ENCODE data around the gene CD6.

CD6 gene

DNA sequence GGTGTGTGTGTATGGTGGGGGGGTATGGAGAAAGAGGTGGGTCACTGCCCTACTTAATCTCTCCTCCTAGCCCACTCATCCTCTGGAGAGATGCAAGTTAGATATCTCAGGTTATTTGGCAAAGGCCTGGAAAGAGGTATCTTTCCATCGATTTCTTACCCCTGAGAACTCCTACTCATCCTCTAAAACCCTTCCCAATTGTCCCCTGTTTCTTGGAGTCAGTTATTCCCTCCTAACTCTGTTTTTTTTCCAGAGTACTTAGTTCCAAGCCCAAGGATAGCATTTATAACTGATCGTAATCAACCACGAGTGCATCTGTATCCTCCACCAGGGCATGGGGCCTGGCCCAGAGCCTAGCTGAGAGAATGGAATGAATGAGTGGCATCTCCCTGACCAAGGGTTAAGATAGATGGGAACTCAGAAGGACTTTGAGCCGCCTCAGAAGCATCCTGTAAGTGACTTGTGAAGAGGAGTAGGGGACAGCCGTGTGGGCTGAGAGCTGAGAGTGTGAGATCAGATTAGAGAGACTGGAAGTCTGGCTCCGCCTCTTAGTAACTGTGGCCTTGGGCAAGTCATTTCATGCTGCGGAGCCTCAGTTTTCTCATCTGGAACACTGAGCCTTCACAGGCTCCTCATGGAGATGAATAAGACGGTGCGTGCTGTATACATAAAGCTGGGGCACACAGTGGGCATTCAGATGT lies 16.2 kb downstream of the CD6 start:
- H3K4me3 ChIP-seq (ENCODE audit: low read depth, low read length), result no peak overlapping the region
- TF ChIP-seq, protein P1, sequence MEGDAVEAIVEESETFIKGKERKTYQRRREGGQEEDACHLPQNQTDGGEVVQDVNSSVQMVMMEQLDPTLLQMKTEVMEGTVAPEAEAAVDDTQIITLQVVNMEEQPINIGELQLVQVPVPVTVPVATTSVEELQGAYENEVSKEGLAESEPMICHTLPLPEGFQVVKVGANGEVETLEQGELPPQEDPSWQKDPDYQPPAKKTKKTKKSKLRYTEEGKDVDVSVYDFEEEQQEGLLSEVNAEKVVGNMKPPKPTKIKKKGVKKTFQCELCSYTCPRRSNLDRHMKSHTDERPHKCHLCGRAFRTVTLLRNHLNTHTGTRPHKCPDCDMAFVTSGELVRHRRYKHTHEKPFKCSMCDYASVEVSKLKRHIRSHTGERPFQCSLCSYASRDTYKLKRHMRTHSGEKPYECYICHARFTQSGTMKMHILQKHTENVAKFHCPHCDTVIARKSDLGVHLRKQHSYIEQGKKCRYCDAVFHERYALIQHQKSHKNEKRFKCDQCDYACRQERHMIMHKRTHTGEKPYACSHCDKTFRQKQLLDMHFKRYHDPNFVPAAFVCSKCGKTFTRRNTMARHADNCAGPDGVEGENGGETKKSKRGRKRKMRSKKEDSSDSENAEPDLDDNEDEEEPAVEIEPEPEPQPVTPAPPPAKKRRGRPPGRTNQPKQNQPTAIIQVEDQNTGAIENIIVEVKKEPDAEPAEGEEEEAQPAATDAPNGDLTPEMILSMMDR (IDR thresholded peaks at IDR 0.05; ENCODE audit: low read depth, low read length), result no peak
- no peak for TF ChIP-seq MYC (IDR thresholded peaks at IDR 0.05; ENCODE audit: low read depth, low read length)
- TF ChIP-seq POLR2A (IDR thresholded peaks at IDR 0.05; ENCODE audit: extremely low read depth, insufficient read length), result no peak
- TF ChIP-seq, protein P2, sequence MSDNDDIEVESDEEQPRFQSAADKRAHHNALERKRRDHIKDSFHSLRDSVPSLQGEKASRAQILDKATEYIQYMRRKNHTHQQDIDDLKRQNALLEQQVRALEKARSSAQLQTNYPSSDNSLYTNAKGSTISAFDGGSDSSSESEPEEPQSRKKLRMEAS (IDR thresholded peaks at IDR 0.05; ENCODE audit: low read depth, low read length), result no peak
- no peak for DNase-seq (ENCODE audit: low read depth)

DNA sequence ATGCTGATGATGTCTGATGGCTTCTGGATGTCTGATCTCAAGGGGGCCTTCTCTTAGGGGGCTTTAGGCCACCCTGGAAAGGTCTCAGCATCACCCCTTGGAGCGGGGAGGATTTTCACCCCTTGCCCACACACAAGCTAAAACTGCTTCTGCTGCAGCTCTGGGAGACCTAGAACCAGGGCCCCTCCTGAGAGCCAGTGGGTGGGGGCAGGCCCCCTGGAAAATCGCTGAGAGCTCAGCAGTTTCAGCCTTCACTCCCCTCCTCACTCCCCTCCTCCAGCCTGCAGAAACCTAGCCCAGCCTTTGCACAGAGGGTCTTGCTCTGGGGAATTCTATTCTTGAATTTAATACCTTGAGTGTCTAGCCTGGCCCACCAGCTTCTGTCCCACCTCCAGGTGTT lies 17.2 kb downstream of the CD6 start:
- no peak for DNase-seq (ENCODE audit: low read depth)
- TF ChIP-seq, protein P2 (IDR thresholded peaks at IDR 0.05; ENCODE audit: low read depth, low read length), result no peak
- TF ChIP-seq POLR2A (IDR thresholded peaks at IDR 0.05; ENCODE audit: extremely low read depth, insufficient read length) (no peak), MYC (IDR thresholded peaks at IDR 0.05; ENCODE audit: low read depth, low read length) (no peak)
- TF ChIP-seq, protein P1 (IDR thresholded peaks at IDR 0.05; ENCODE audit: low read depth, low read length), result no peak
- H3K4me3 ChIP-seq (ENCODE audit: low read depth, low read length), result no peak overlapping the region

DNA sequence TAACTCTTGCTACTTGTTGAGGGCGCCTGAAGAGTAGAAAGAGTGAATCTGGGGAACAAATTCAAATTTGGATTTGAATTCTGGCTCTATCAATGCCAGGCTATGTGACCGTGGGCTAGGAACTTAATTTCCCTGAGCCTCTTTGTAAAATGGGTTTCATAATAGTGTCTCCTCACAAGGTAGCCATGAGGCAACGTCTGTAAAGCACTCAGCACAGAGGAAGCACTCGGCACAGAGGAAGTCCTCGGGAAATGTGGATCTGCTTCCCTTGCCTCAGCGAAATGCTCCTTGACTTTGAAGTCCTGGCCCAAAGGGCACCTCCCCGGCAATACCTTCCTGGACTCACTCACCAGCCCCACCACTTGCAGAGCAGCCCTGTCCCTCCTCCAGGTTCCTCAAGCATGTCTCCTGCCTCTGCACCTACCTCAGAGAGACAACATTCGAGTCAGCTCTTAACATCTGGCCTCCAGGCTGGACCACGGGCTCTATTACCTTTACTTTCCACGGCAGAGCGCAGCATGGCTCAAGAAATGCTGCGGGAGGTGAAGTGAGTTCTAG lies 17.7 kb downstream of the CD6 start:
- DNase-seq (ENCODE audit: low read depth), result no peak
- H3K4me3 ChIP-seq (ENCODE audit: low read depth, low read length), result no peak overlapping the region
- no peak for TF ChIP-seq POLR2A (IDR thresholded peaks at IDR 0.05; ENCODE audit: extremely low read depth, insufficient read length)
- TF ChIP-seq, protein P2 (IDR thresholded peaks at IDR 0.05; ENCODE audit: low read depth, low read length), result no peak
- TF ChIP-seq MYC (IDR thresholded peaks at IDR 0.05; ENCODE audit: low read depth, low read length), result no peak

DNA sequence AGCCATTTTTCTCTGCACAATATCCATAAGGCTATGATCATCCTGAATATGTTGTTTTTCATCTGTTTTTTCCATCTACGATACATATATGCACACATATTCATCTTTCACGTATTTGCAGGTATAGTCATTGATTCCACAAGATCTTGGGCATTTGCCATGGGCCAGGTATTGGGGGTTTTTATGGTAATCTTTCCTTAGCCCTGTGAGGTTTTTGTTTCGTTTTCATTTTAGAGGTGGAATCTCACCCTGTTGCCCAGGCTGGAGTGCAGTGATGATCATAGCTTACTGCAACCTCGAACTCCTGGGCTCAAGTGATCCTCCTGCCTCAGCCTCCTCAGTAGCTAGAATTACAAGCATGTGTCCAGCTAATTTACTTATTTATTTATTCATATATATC lies 20.0 kb downstream of the CD6 start:
- TF ChIP-seq POLR2A (IDR thresholded peaks at IDR 0.05; ENCODE audit: extremely low read depth, insufficient read length) (no peak), MYC (IDR thresholded peaks at IDR 0.05; ENCODE audit: low read depth, low read length) (no peak)
- TF ChIP-seq, protein P1 (IDR thresholded peaks at IDR 0.05; ENCODE audit: low read depth, low read length), result no peak
- TF ChIP-seq, protein P2 (IDR thresholded peaks at IDR 0.05; ENCODE audit: low read depth, low read length), result no peak
- no peak for DNase-seq (ENCODE audit: low read depth)
- no peak overlapping the region for H3K4me3 ChIP-seq (ENCODE audit: low read depth, low read length)

DNA sequence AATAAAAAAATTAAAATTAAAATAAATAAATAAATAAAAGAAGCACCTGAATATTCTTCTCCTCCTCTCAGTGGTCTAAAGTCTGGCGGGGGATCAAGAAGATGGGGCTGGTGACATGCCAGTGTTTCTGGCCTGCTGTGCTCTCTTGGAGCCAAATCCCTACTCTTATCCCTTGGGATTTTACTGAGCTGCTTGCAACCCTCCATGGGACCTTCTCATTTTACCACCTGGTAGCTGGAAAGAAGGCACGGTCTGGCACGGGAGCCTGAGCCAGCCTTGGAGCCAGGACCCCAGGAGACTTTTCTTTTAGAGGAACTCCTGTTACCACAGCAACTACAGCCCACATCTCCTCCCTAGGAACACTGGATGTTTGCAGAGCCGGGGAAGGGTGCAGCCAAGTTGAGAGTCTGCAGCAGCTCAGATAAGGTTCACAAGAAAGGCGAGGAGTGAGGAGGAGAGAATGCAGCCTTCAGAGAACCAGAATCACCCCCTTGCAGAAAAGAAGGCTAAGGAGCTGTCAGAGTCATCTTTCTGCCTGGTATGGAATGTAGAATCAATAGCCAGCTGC lies 21.4 kb downstream of the CD6 start:
- no peak overlapping the region for H3K4me3 ChIP-seq (ENCODE audit: low read depth, low read length)
- no peak for DNase-seq (ENCODE audit: low read depth)
- TF ChIP-seq, protein P2 (IDR thresholded peaks at IDR 0.05; ENCODE audit: low read depth, low read length), result no peak
- TF ChIP-seq MYC (IDR thresholded peaks at IDR 0.05; ENCODE audit: low read depth, low read length) (no peak), POLR2A (IDR thresholded peaks at IDR 0.05; ENCODE audit: extremely low read depth, insufficient read length) (no peak)
- TF ChIP-seq, protein P1 (IDR thresholded peaks at IDR 0.05; ENCODE audit: low read depth, low read length), result no peak

DNA sequence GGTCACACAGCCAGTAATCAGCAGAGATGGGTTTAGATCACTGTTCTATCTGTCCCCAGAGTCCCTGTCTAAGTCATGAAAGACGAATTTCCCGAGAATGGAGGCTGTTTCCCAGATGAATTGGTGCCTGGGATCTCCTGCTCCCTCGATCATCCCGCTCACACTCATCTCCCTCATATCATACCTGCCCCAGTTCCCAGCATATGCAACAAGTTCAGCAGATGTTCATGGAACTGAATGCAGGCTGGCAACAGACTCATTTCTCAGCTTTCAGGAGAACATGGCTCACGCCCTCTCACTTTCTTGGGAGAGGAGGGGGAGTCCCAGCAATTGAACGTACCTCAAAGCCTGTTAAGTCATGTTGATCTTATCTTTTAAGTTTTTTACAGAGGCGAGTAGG lies 22.1 kb downstream of the CD6 start:
- TF ChIP-seq, protein P1 (IDR thresholded peaks at IDR 0.05; ENCODE audit: low read depth, low read length), result no peak
- no peak for TF ChIP-seq POLR2A (IDR thresholded peaks at IDR 0.05; ENCODE audit: extremely low read depth, insufficient read length)
- TF ChIP-seq MYC (IDR thresholded peaks at IDR 0.05; ENCODE audit: low read depth, low read length), result no peak
- TF ChIP-seq, protein P2 (IDR thresholded peaks at IDR 0.05; ENCODE audit: low read depth, low read length), result no peak
- H3K4me3 ChIP-seq (ENCODE audit: low read depth, low read length), result no peak overlapping the region
- DNase-seq (ENCODE audit: low read depth), result no peak
